WTC11 (cell line): Measurements from ENCODE around the gene SAMD4A. TPM values are rescaled to one million over a fixed set of nuclear protein-coding genes. Genes with fewer than 3 reads are reported as not detected.

Experiments used
- ATAC-seq: fragments of 200-7000 bp; cut with Tn5 transposase; 2 replicates; pipeline ENCODE4 v1.10.0; 2021; ENCODE audit warnings: mild to moderate bottlenecking, moderate library complexity
- CTCF ChIA-PET: fragments of 300-600 bp; sonication (Branson Sonifier 250); formaldehyde crosslinking; loops from one replicate; lab custom pipeline; 2021; ENCODE audit warnings: antibody characterized with exemption; lab: Charles Lee
- POLR2A ChIA-PET: fragments of 350-600 bp; sonication (Branson Sonifier 250); formaldehyde crosslinking; loops from one replicate; lab custom pipeline; 2021; ENCODE audit warnings: antibody characterized with exemption; lab: Charles Lee
- DNase-seq: peaks from one replicate; pipeline ENCODE4 v3.0.0; 2021; ENCODE audit warnings: low spot score
- H3K27ac Mint-ChIP-seq: 2 replicates; pipeline ENCODE4 v1.8.0; 2021; ENCODE audit warnings: mixed read lengths
- H3K27me3 Mint-ChIP-seq: 2 replicates; pipeline ENCODE4 v1.8.0; 2021; ENCODE audit warnings: low read depth, mild to moderate bottlenecking, moderate library complexity, mixed read lengths
- H3K36me3 Mint-ChIP-seq: 2 replicates; pipeline ENCODE4 v1.8.0; 2021; ENCODE audit warnings: mixed read lengths
- H3K4me1 Mint-ChIP-seq: 2 replicates; pipeline ENCODE4 v1.8.0; 2022; ENCODE audit warnings: mixed read lengths
- H3K4me3 Mint-ChIP-seq: 2 replicates; pipeline ENCODE4 v1.8.0; 2021; ENCODE audit warnings: mild to moderate bottlenecking, moderate library complexity, mixed read lengths
- H3K9me3 Mint-ChIP-seq: 2 replicates; pipeline ENCODE4 v1.8.0; 2021; ENCODE audit warnings: mixed read lengths
- ELF4 ChIP-seq: sonication (generic); formaldehyde crosslinking; IDR thresholded peaks from 2 replicates; pipeline ENCODE4 v1.8.1; 2022; ENCODE audit warnings: low read depth, mild to moderate bottlenecking, moderate library complexity, missing genetic modification reagents
- IRF2 ChIP-seq: sonication (generic); formaldehyde crosslinking; IDR thresholded peaks from 2 replicates; pipeline ENCODE4 v1.8.0; 2022; ENCODE audit warnings: low read depth, missing genetic modification reagents, borderline replicate concordance
- SMAD3 ChIP-seq: sonication (generic); formaldehyde crosslinking; IDR thresholded peaks from 2 replicates; pipeline ENCODE4 v1.8.0; 2022; ENCODE audit warnings: missing genetic modification reagents, mild to moderate bottlenecking, borderline replicate concordance
- SP1 ChIP-seq: sonication (generic); formaldehyde crosslinking; conservative IDR thresholded peaks from 2 replicates; pipeline ENCODE4 v1.8.1; 2022; ENCODE audit warnings: missing genetic modification reagents
- TEAD4 ChIP-seq: sonication (generic); formaldehyde crosslinking; IDR thresholded peaks from 2 replicates; pipeline ENCODE4 v1.8.0; 2022; ENCODE audit warnings: mild to moderate bottlenecking, missing genetic modification reagents
- ZNF263 ChIP-seq: sonication (generic); formaldehyde crosslinking; IDR thresholded peaks from 2 replicates; pipeline ENCODE4 v1.8.1; 2022; ENCODE audit warnings: low read depth, mild to moderate bottlenecking, moderate library complexity, missing genetic modification reagents
- total RNA-seq: library from RNA; stranded (reverse); gene quantifications from 3 replicates; pipeline ENCODE4 v1.2.3, GENCODE V29; 2021
- TF ChIP-seq, protein P1 (sequence below): fragments of 250-450 bp; sonication (Bioruptor Pico); IDR thresholded peaks from 2 replicates; pipeline ENCODE4 v1.9.0; 2021; ENCODE audit warnings: moderate library complexity, mild to moderate bottlenecking, inconsistent platforms, borderline replicate concordance
- TF ChIP-seq, protein P2 (sequence below): sonication (generic); formaldehyde crosslinking; conservative IDR thresholded peaks from 2 replicates; pipeline ENCODE4 v1.8.1; 2023; ENCODE audit warnings: mild to moderate bottlenecking, low read depth, missing genetic modification reagents, moderate library complexity
- TF ChIP-seq, protein P3 (sequence below): fragments of 250-450 bp; sonication (Bioruptor Pico); IDR thresholded peaks from 2 replicates; pipeline ENCODE4 v1.9.0; 2021; ENCODE audit warnings: mild to moderate bottlenecking
- TF ChIP-seq, protein P4 (sequence below): sonication (generic); formaldehyde crosslinking; IDR thresholded peaks from 2 replicates; pipeline ENCODE4 v1.8.1; 2023; ENCODE audit warnings: mild to moderate bottlenecking, moderate library complexity, missing genetic modification reagents
- TF ChIP-seq, protein P5 (sequence below): sonication (generic); formaldehyde crosslinking; IDR thresholded peaks from 2 replicates; pipeline ENCODE4 v1.8.1; 2022; ENCODE audit warnings: mild to moderate bottlenecking, moderate library complexity, missing genetic modification reagents

SAMD4A gene
- total RNA-seq, 1 experiment from 2014 or later: 6.0 TPM

DNA sequence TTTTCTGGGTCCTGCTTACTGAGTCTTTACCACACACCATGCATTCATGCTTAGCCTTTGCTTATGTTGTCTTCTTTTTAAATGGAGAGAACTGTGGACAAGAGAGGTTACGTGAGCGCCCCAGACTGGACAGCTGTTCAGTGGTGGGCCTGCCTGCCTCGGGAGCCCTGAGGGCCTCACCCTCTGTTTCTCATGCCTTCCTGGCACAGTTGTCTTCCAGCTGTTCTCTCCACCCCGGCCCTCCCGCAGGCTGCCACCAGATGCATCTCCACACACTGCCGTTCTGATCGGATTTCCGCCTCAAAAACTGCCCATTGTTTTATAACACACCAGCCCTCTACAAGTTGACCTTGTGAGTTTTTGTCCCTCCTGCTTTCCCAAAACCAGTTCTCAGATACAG lies 100.8 kb downstream of the SAMD4A start:
- no peaks in the 10 kb centered on the region for H3K9me3 Mint-ChIP-seq
- no peak overlapping the region for H3K4me3 Mint-ChIP-seq
- H3K4me1 Mint-ChIP-seq: peaks cover 27% of the 10 kb centered on the region
- TF ChIP-seq SP1 (CRISPR knock-in tag): no peak
- no peak for TF ChIP-seq ZNF263 (CRISPR knock-in tag)
- TF ChIP-seq ELF4 (CRISPR knock-in tag): no peak
- no peak for TF ChIP-seq SMAD3 (CRISPR knock-in tag)
- TF ChIP-seq TEAD4 (CRISPR knock-in tag): no peak
- TF ChIP-seq IRF2 (CRISPR knock-in tag): no peak
- TF ChIP-seq, protein P1, sequence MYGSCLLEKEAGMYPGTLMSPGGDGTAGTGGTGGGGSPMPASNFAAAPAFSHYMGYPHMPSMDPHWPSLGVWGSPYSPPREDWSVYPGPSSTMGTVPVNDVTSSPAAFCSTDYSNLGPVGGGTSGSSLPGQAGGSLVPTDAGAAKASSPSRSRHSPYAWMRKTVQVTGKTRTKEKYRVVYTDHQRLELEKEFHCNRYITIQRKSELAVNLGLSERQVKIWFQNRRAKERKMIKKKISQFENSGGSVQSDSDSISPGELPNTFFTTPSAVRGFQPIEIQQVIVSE (CRISPR knock-in tag): no peak
- TF ChIP-seq, protein P2, sequence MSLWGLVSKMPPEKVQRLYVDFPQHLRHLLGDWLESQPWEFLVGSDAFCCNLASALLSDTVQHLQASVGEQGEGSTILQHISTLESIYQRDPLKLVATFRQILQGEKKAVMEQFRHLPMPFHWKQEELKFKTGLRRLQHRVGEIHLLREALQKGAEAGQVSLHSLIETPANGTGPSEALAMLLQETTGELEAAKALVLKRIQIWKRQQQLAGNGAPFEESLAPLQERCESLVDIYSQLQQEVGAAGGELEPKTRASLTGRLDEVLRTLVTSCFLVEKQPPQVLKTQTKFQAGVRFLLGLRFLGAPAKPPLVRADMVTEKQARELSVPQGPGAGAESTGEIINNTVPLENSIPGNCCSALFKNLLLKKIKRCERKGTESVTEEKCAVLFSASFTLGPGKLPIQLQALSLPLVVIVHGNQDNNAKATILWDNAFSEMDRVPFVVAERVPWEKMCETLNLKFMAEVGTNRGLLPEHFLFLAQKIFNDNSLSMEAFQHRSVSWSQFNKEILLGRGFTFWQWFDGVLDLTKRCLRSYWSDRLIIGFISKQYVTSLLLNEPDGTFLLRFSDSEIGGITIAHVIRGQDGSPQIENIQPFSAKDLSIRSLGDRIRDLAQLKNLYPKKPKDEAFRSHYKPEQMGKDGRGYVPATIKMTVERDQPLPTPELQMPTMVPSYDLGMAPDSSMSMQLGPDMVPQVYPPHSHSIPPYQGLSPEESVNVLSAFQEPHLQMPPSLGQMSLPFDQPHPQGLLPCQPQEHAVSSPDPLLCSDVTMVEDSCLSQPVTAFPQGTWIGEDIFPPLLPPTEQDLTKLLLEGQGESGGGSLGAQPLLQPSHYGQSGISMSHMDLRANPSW: no peak
- TF ChIP-seq, all 79 proteins: peak for 0
- Mint-ChIP-seq H3K36me3 (no peaks in the 10 kb centered on the region), H3K27me3 (no peaks in the 10 kb centered on the region), H3K27ac (no peak overlapping the region)
- POLR2A ChIA-PET: no interaction called here
- CTCF ChIA-PET: interaction anchor here (1.5 kb wide), 1 partner anchor 24 kb away, joined by 4 read pairs; no protein-coding TSS in a partner anchor
- DNase-seq (no peak), ATAC-seq (no peak)

DNA sequence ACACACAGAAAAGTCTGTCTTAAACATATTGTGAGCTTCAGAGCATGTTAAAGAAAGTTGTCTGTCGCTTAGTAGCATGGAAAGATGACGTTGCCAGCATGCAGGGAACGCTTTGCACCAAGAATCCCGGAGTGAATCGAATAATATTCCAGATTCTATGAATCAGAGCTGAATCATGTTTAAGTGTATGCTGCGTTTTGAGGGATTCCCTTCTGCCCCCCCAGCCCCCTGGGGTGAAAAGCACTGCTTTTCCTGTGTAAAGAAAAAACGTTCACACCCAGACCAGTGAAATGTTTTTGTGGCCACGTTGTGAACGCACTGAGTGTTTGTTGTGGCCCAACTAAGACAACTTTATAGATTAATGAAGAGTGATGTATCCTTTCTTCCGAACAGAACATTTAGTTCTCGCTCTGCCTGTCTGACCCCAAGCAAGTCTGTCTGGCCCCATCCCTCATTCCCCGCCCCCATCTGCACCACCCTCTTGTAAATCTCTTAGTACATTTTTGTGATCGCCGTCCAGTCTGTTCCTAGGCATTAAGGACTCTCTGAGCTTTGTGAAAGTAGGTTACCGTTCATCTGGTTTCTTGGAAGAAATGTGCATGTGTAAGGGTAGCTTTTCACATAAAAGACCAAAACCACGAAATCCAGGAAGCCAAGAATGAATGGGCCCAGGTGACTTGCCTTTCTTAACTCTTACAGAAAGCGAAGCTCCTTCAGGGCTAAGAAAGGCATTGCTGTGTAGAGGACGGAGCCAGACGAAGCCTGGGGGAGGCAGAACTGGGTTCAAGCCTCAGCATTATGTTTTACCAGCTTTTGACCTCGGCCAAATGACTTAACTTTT lies 103.0 kb downstream of the SAMD4A start:
- POLR2A ChIA-PET: interaction anchor here (0.9 kb wide), 1 partner anchor 16 kb away, joined by 3 read pairs; no protein-coding TSS in a partner anchor
- H3K27me3 Mint-ChIP-seq: no peaks in the 10 kb centered on the region
- CTCF ChIA-PET: interaction anchor here (1.6 to 2.1 kb wide), 3 partner anchors 22 to 104 kb away, joined by 5 to 9 read pairs (median 5); no protein-coding TSS in a partner anchor
- ATAC-seq (no peak), DNase-seq (no peak)
- H3K36me3 Mint-ChIP-seq: no peaks in the 10 kb centered on the region
- H3K4me1 Mint-ChIP-seq: peaks cover 49% of the 10 kb centered on the region
- no peak overlapping the region for H3K27ac Mint-ChIP-seq
- TF ChIP-seq, protein P3, sequence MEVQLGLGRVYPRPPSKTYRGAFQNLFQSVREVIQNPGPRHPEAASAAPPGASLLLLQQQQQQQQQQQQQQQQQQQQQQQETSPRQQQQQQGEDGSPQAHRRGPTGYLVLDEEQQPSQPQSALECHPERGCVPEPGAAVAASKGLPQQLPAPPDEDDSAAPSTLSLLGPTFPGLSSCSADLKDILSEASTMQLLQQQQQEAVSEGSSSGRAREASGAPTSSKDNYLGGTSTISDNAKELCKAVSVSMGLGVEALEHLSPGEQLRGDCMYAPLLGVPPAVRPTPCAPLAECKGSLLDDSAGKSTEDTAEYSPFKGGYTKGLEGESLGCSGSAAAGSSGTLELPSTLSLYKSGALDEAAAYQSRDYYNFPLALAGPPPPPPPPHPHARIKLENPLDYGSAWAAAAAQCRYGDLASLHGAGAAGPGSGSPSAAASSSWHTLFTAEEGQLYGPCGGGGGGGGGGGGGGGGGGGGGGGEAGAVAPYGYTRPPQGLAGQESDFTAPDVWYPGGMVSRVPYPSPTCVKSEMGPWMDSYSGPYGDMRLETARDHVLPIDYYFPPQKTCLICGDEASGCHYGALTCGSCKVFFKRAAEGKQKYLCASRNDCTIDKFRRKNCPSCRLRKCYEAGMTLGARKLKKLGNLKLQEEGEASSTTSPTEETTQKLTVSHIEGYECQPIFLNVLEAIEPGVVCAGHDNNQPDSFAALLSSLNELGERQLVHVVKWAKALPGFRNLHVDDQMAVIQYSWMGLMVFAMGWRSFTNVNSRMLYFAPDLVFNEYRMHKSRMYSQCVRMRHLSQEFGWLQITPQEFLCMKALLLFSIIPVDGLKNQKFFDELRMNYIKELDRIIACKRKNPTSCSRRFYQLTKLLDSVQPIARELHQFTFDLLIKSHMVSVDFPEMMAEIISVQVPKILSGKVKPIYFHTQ (CRISPR knock-in tag): no peak
- TF ChIP-seq, protein P4, sequence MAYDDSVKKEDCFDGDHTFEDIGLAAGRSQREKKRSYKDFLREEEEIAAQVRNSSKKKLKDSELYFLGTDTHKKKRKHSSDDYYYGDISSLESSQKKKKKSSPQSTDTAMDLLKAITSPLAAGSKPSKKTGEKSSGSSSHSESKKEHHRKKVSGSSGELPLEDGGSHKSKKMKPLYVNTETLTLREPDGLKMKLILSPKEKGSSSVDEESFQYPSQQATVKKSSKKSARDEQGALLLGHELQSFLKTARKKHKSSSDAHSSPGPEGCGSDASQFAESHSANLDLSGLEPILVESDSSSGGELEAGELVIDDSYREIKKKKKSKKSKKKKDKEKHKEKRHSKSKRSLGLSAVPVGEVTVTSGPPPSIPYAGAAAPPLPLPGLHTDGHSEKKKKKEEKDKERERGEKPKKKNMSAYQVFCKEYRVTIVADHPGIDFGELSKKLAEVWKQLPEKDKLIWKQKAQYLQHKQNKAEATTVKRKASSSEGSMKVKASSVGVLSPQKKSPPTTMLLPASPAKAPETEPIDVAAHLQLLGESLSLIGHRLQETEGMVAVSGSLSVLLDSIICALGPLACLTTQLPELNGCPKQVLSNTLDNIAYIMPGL (CRISPR knock-in tag): no peak
- TF ChIP-seq, protein P5, sequence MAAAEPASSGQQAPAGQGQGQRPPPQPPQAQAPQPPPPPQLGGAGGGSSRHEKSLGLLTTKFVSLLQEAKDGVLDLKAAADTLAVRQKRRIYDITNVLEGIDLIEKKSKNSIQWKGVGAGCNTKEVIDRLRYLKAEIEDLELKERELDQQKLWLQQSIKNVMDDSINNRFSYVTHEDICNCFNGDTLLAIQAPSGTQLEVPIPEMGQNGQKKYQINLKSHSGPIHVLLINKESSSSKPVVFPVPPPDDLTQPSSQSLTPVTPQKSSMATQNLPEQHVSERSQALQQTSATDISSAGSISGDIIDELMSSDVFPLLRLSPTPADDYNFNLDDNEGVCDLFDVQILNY (CRISPR knock-in tag): no peak
- H3K4me3 Mint-ChIP-seq: no peak overlapping the region
- H3K9me3 Mint-ChIP-seq: no peaks in the 10 kb centered on the region
